ENCODE data around the gene PHF2.

DNA sequence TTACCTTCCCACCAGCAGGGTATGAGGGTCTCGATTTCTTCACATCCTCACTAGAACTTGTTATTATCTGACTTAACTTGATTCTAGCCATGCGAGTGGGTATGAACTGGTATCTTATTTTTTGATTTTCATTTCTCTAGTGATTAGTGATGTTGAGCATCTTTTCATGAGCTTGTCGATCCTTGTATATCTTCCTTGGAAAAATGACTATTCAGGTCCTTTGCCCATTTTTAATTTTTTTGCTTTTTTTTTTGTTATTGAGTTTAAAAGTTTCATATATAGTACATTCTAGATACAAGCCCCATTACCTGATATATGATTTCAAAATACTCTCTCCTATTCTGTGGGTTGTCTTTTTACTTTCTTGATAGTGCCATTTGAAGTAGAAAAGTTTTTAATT lies 61.5 kb downstream of the PHF2 start:
- TF ChIP-seq GATA2 (IDR thresholded peaks at IDR 0.05; ENCODE audit: low read depth, low read length) (no peak), GATA3 (IDR thresholded peaks at IDR 0.05; ENCODE audit: low read depth, low read length) (no peak)
